Immature natural killer cell (primary cell): ENCODE results near the gene MSGN1. TPM values are rescaled to one million over a fixed set of nuclear protein-coding genes. Genes with fewer than 3 reads are reported as not detected.

ENCODE experiments used
- DNase-seq, 3 donors: peaks; one replicate each; pipeline ENCODE4 v3.0.0; 2022; ENCODE audit warnings: mixed read lengths in 1 of 3
- H3K27ac Mint-ChIP-seq, 6 donors: one replicate each; pipeline ENCODE4 v1.8.0; 2020; ENCODE audit warnings: mixed read lengths in 6 of 6, mild to moderate bottlenecking in 5 of 6, inconsistent platforms in 4 of 6, moderate library complexity in 3 of 6
- H3K27me3 Mint-ChIP-seq, 3 donors: one replicate each; pipeline ENCODE4 v1.8.0; 2020 to 2021; ENCODE audit warnings: low read depth in 3 of 3, mild to moderate bottlenecking in 3 of 3, mixed read lengths in 3 of 3, moderate library complexity in 3 of 3, inconsistent platforms in 1 of 3
- H3K36me3 Mint-ChIP-seq, 3 donors: one replicate each; pipeline ENCODE4 v1.8.0; 2020; ENCODE audit warnings: mixed read lengths in 3 of 3, inconsistent platforms in 2 of 3, mild to moderate bottlenecking in 2 of 3
- H3K4me1 Mint-ChIP-seq, 2 donors: one replicate each; pipeline ENCODE4 v1.8.0; 2020; ENCODE audit warnings: inconsistent platforms in 2 of 2, mild to moderate bottlenecking in 2 of 2, mixed read lengths in 2 of 2, moderate library complexity in 1 of 2
- H3K4me3 Mint-ChIP-seq, 5 donors: one replicate each; pipeline ENCODE4 v1.8.0; 2020; ENCODE audit warnings: mild to moderate bottlenecking in 5 of 5, mixed read lengths in 5 of 5, inconsistent platforms in 3 of 5, moderate library complexity in 3 of 5
- H3K9me3 Mint-ChIP-seq, 6 donors: one replicate each; pipeline ENCODE4 v1.8.0; 2020; ENCODE audit warnings: mild to moderate bottlenecking in 6 of 6, mixed read lengths in 6 of 6, inconsistent platforms in 4 of 6, moderate library complexity in 3 of 6
- polyA plus RNA-seq, 3 donors: library from polyadenylated mRNA; unstranded; fragments of 300-500 nt; fragmentation: Illumina TruSeq; gene quantifications; one replicate each; pipeline ENCODE4 v1.2.3, GENCODE V29; 2021

The MSGN1 gene
- polyA plus RNA-seq, 3 donors from 2014 or later, result not detected

GRCh38 chr2:17845806-17846205 is 29.5 kb downstream of the MSGN1 start:
- Mint-ChIP-seq H3K4me3 (no peak overlapping the region), H3K4me1 (no peaks in the 10 kb centered on the region), H3K27ac (no peak overlapping the region), H3K9me3 (no peaks in the 10 kb centered on the region), H3K36me3 (no peaks in the 10 kb centered on the region), H3K27me3 (peaks cover 0 to 4% (median 2%) of the 10 kb centered on the region in 3 donors)
- no peak for DNase-seq

GRCh38 chr2:17846676-17847075 is 30.4 kb downstream of the MSGN1 start:
- no peak for DNase-seq
- Mint-ChIP-seq H3K4me3 (no peak overlapping the region), H3K27me3 (peaks cover 0 to 4% (median 4%) of the 10 kb centered on the region in 3 donors), H3K9me3 (no peaks in the 10 kb centered on the region), H3K36me3 (no peaks in the 10 kb centered on the region), H3K4me1 (no peaks in the 10 kb centered on the region), H3K27ac (no peak overlapping the region)

- Mint-ChIP-seq H3K4me1 (no peaks in the 10 kb centered on the region), H3K36me3 (no peaks in the 10 kb centered on the region), H3K9me3 (peaks cover 0 to 2% (median 0%) of the 10 kb centered on the region in 6 donors), H3K27ac (no peak overlapping the region), H3K27me3 (peaks cover 0 to 4% (median 3%) of the 10 kb centered on the region in 3 donors), H3K4me3 (no peak overlapping the region)
- DNase-seq, result no peak
These were observed 31.0 kb downstream of the MSGN1 start for GRCh38 chr2:17847236-17847635.

GRCh38 chr2:17849275-17849674 is 33.0 kb downstream of the MSGN1 start:
- Mint-ChIP-seq H3K27ac (no peak overlapping the region), H3K36me3 (no peaks in the 10 kb centered on the region), H3K27me3 (peaks cover 0 to 5% (median 3%) of the 10 kb centered on the region in 3 donors), H3K4me1 (no peaks in the 10 kb centered on the region), H3K9me3 (peaks cover 0 to 2% (median 0%) of the 10 kb centered on the region in 6 donors), H3K4me3 (no peak overlapping the region)
- DNase-seq, result no peak

GRCh38 chr2:17850151-17850550 is 33.9 kb downstream of the MSGN1 start:
- Mint-ChIP-seq H3K27me3 (peaks cover 0 to 7% (median 3%) of the 10 kb centered on the region in 3 donors), H3K9me3 (peaks cover 0 to 2% (median 0%) of the 10 kb centered on the region in 6 donors), H3K4me1 (no peaks in the 10 kb centered on the region), H3K36me3 (no peaks in the 10 kb centered on the region), H3K4me3 (no peak overlapping the region), H3K27ac (no peak overlapping the region)
- no peak for DNase-seq

GRCh38 chr2:17851731-17852585 is 35.7 kb downstream of the MSGN1 start:
- H3K4me3 Mint-ChIP-seq, result no peak overlapping the region
- DNase-seq, result no peak
- peaks cover 0 to 11% (median 3%) of the 10 kb centered on the region in 3 donors for H3K27me3 Mint-ChIP-seq
- peaks cover 0 to 3% (median 0%) of the 10 kb centered on the region in 6 donors for H3K9me3 Mint-ChIP-seq
- no peak overlapping the region for H3K27ac Mint-ChIP-seq
- no peaks in the 10 kb centered on the region for H3K4me1 Mint-ChIP-seq
- no peaks in the 10 kb centered on the region for H3K36me3 Mint-ChIP-seq

- peaks cover 0 to 16% (median 1%) of the 10 kb centered on the region in 3 donors for H3K27me3 Mint-ChIP-seq
- H3K27ac Mint-ChIP-seq, result no peak overlapping the region
- no peak for DNase-seq
- H3K4me1 Mint-ChIP-seq, result no peaks in the 10 kb centered on the region
- H3K36me3 Mint-ChIP-seq, result no peaks in the 10 kb centered on the region
- peaks cover 0 to 6% (median 0%) of the 10 kb centered on the region in 6 donors for H3K9me3 Mint-ChIP-seq
- H3K4me3 Mint-ChIP-seq, result no peak overlapping the region
These were observed 37.5 kb downstream of the MSGN1 start for GRCh38 chr2:17853799-17854198.

GRCh38 chr2:17857021-17857420 is 40.8 kb downstream of the MSGN1 start:
- Mint-ChIP-seq H3K4me1 (no peaks in the 10 kb centered on the region), H3K4me3 (no peak overlapping the region), H3K27me3 (peaks cover 0 to 16% (median 3%) of the 10 kb centered on the region in 3 donors), H3K27ac (no peak overlapping the region), H3K36me3 (no peaks in the 10 kb centered on the region), H3K9me3 (peaks cover 0 to 7% (median 0%) of the 10 kb centered on the region in 6 donors)
- no peak for DNase-seq

- no peak overlapping the region for H3K27ac Mint-ChIP-seq
- H3K4me3 Mint-ChIP-seq, result no peak overlapping the region
- no peak for DNase-seq
- peaks cover 0 to 16% (median 3%) of the 10 kb centered on the region in 3 donors for H3K27me3 Mint-ChIP-seq
- H3K9me3 Mint-ChIP-seq, result peaks cover 0 to 7% (median 0%) of the 10 kb centered on the region in 6 donors
- H3K36me3 Mint-ChIP-seq, result no peaks in the 10 kb centered on the region
- no peaks in the 10 kb centered on the region for H3K4me1 Mint-ChIP-seq
These were observed 41.8 kb downstream of the MSGN1 start for GRCh38 chr2:17858064-17858463.

GRCh38 chr2:17863539-17863938 is 47.3 kb downstream of the MSGN1 start:
- Mint-ChIP-seq H3K9me3 (peaks cover 0 to 8% (median 0%) of the 10 kb centered on the region in 6 donors), H3K4me1 (no peaks in the 10 kb centered on the region), H3K4me3 (no peak overlapping the region), H3K27me3 (peaks cover 0 to 3% (median 3%) of the 10 kb centered on the region in 3 donors), H3K27ac (no peak overlapping the region), H3K36me3 (no peaks in the 10 kb centered on the region)
- no peak for DNase-seq

GRCh38 chr2:17864676-17865075 is 48.4 kb downstream of the MSGN1 start:
- Mint-ChIP-seq H3K36me3 (no peaks in the 10 kb centered on the region), H3K27ac (no peak overlapping the region), H3K4me3 (no peak overlapping the region), H3K27me3 (peaks cover 0 to 3% (median 0%) of the 10 kb centered on the region in 3 donors), H3K9me3 (peaks cover 0 to 8% (median 0%) of the 10 kb centered on the region in 6 donors), H3K4me1 (no peaks in the 10 kb centered on the region)
- no peak for DNase-seq

- H3K9me3 Mint-ChIP-seq, result peaks cover 0 to 9% (median under 1%) of the 10 kb centered on the region in 6 donors
- no peak overlapping the region for H3K27ac Mint-ChIP-seq
- H3K4me3 Mint-ChIP-seq, result no peak overlapping the region
- DNase-seq, result no peak
- H3K36me3 Mint-ChIP-seq, result no peaks in the 10 kb centered on the region
- peaks cover 0 to 2% (median 0%) of the 10 kb centered on the region in 3 donors for H3K27me3 Mint-ChIP-seq
- no peaks in the 10 kb centered on the region for H3K4me1 Mint-ChIP-seq
These were observed 50.9 kb downstream of the MSGN1 start for GRCh38 chr2:17867133-17867532.
